IMR-90 (cell line): ENCODE data around the gene ZNF621. TPM values are rescaled to one million over a fixed set of nuclear protein-coding genes. Genes with fewer than 3 reads are reported as not detected.

ENCODE experiments used
- ATAC-seq: fragments of 200-7000 bp; cut with Tn5 transposase; 2 replicates; pipeline ENCODE4 v1.9.1; 2020; ENCODE audit warnings: low read depth, mild to moderate bottlenecking, moderate library complexity
- BruUV-seq: library from RNA; stranded (reverse); fragments of 400-500 nt; replicated peaks from 2 replicates; lab custom pipeline; 2021; lab: Mats Ljungman, UMichigan
- CTCF ChIA-PET: fragments of 300-600 bp; formaldehyde crosslinking; extraction: SDS; loops from one replicate; lab custom pipeline; 2021; ENCODE audit warnings: antibody characterized with exemption; lab: Yijun Ruan, JAX
- POLR2A ChIA-PET: fragments of 300-600 bp; sonication (Branson Sonifier 250); formaldehyde crosslinking; loops from one replicate; lab custom pipeline; 2022; ENCODE audit warnings: antibody characterized with exemption; ENCODE audit not compliant: unreplicated experiment; lab: Charles Lee
- DNase-seq: peaks from one replicate; pipeline ENCODE4 v3.0.0; 2013
- H2AFZ ChIP-seq: replicated peaks from 2 replicates; pipeline ENCODE3; 2013; ENCODE audit warnings: low read length, mild to moderate bottlenecking; ENCODE audit not compliant: poor library complexity
- H2AK5ac ChIP-seq: 2 replicates; pipeline ENCODE4 v1.6.1; 2013; ENCODE audit warnings: low read depth, low read length, inconsistent platforms
- H2AK9ac ChIP-seq: replicated peaks from 2 replicates; pipeline ENCODE3; 2013; ENCODE audit warnings: mild to moderate bottlenecking, low read depth, low read length, moderate library complexity; ENCODE audit not compliant: poor library complexity
- H2BK120ac ChIP-seq: 2 replicates; pipeline ENCODE4 v1.6.1; 2013; ENCODE audit warnings: low read depth, low read length, inconsistent platforms
- H2BK15ac ChIP-seq: 3 replicates; pipeline ENCODE4 v1.6.1; 2013; ENCODE audit warnings: low read depth, low read length, inconsistent platforms
- H2BK20ac ChIP-seq: 2 replicates; pipeline ENCODE4 v1.6.1; 2013; ENCODE audit warnings: low read depth, mild to moderate bottlenecking, inconsistent platforms, low read length, moderate library complexity
- H2BK5ac ChIP-seq: 2 replicates; pipeline ENCODE4 v1.6.1; 2013; ENCODE audit warnings: mild to moderate bottlenecking, low read depth, low read length, inconsistent platforms; ENCODE audit not compliant: poor library complexity, severe bottlenecking
- H3K14ac ChIP-seq: replicated peaks from 2 replicates; pipeline ENCODE4 v1.6.1; 2013; ENCODE audit warnings: low read depth, low read length, inconsistent platforms
- H3K18ac ChIP-seq: 2 replicates; pipeline ENCODE4 v1.6.1; 2013; ENCODE audit warnings: low read depth, low read length, control low read depth
- H3K23ac ChIP-seq: 2 replicates; pipeline ENCODE4 v1.6.1; 2013; ENCODE audit warnings: low read depth, low read length, inconsistent platforms
- H3K27ac ChIP-seq: 2 replicates; pipeline ENCODE4 v1.5.1; 2013; ENCODE audit warnings: mild to moderate bottlenecking, control low read depth, low read length; ENCODE audit not compliant: insufficient read depth
- H3K27me3 ChIP-seq: 2 replicates; pipeline ENCODE4 v1.6.1; 2013; ENCODE audit warnings: low read length; ENCODE audit not compliant: control insufficient read depth, insufficient read depth
- H3K36me3 ChIP-seq: 2 replicates; pipeline ENCODE4 v1.6.1; 2013; ENCODE audit warnings: low read length, mixed read lengths; ENCODE audit not compliant: control insufficient read depth, insufficient read depth
- H3K4ac ChIP-seq: 2 replicates; pipeline ENCODE4 v1.6.1; 2013; ENCODE audit warnings: low read depth, low read length, inconsistent platforms
- H3K4me1 ChIP-seq: 2 replicates; pipeline ENCODE4 v1.6.1; 2013; ENCODE audit warnings: low read length, mixed read lengths; ENCODE audit not compliant: control insufficient read depth, insufficient read depth
- H3K4me2 ChIP-seq: 2 replicates; pipeline ENCODE4 v1.6.1; 2013; ENCODE audit warnings: low read depth, mild to moderate bottlenecking, control low read depth, low read length, moderate library complexity
- H3K4me3 ChIP-seq: 2 replicates; pipeline ENCODE4 v1.5.1; 2013; ENCODE audit warnings: low read depth, mild to moderate bottlenecking, control low read depth, low read length, moderate library complexity; ENCODE audit not compliant: insufficient read depth
- H3K56ac ChIP-seq: 2 replicates; pipeline ENCODE4 v1.6.1; 2013; ENCODE audit warnings: low read length, inconsistent platforms; ENCODE audit not compliant: insufficient read depth; ENCODE audit errors: extremely low read depth
- H3K79me1 ChIP-seq, 2 experiments: 2 replicates each; pipeline ENCODE4 v1.6.1; 2013; ENCODE audit warnings: low read length in 2 of 2, inconsistent platforms in 1 of 2, low read depth in 1 of 2
- H3K9ac ChIP-seq: 2 replicates; pipeline ENCODE4 v1.6.1; 2013; ENCODE audit warnings: low read depth, low read length, control low read depth
- H3K9me1 ChIP-seq: 2 replicates; pipeline ENCODE4 v1.6.1; 2013; ENCODE audit warnings: low read length, inconsistent platforms; ENCODE audit not compliant: insufficient read depth
- H3K9me3 ChIP-seq: 2 replicates; pipeline ENCODE4 v1.6.1; 2013; ENCODE audit warnings: low read length; ENCODE audit not compliant: control insufficient read depth, insufficient read depth
- H4K20me1 ChIP-seq: 2 replicates; pipeline ENCODE4 v1.6.1; 2013; ENCODE audit warnings: low read length, inconsistent platforms; ENCODE audit not compliant: insufficient read depth
- H4K5ac ChIP-seq: 2 replicates; pipeline ENCODE4 v1.6.1; 2013; ENCODE audit warnings: mild to moderate bottlenecking, low read depth, low read length, control low read depth
- H4K8ac ChIP-seq, 2 experiments: 2 replicates each; pipeline ENCODE4 v1.6.1; 2013; ENCODE audit warnings: low read depth in 2 of 2, low read length in 2 of 2, control low read depth in 1 of 2, inconsistent platforms in 1 of 2
- H4K91ac ChIP-seq: 2 replicates; pipeline ENCODE4 v1.6.1; 2013; ENCODE audit warnings: low read depth, low read length, inconsistent platforms; ENCODE audit not compliant: insufficient read depth
- FOS ChIP-seq: fragments of 150-350 bp; IDR thresholded peaks from 2 replicates; pipeline ENCODE4 v1.6.1; 2016; ENCODE audit warnings: low read depth, low read length
- NFE2L2 ChIP-seq: fragments of 150-350 bp; IDR thresholded peaks from 2 replicates; pipeline ENCODE4 v1.6.1; 2016; ENCODE audit warnings: low read depth, mild to moderate bottlenecking, low read length
- RFX5 ChIP-seq: IDR thresholded peaks from 2 replicates; pipeline ENCODE4 v1.8.0; 2012; ENCODE audit warnings: low read depth, mild to moderate bottlenecking, low read length, moderate library complexity
- WGBS, 2 experiments: methylation state at CpG; one replicate each; pipeline versions ENCODE4 v1.1.5 to v1.1.7; 2013; ENCODE audit warnings: missing lambda C conversion rate in 2 of 2; ENCODE audit not compliant: insufficient read length in 1 of 2; ENCODE audit errors: extremely low coverage in 2 of 2; 5-methylcytosine and 5-hydroxymethylcytosine counted together
- dilution Hi-C: fragments of 300-500 bp; cut with HindIII; formaldehyde crosslinking; loops from one replicate; pipeline ENCODE4 v1.14.3; 2018; ENCODE audit warnings: low sequenced_read_pairs; ENCODE audit not compliant: unreplicated experiment
- in situ Hi-C: fragments of 300-500 bp; cut with MboI; formaldehyde crosslinking; loops from 3 replicates; pipeline ENCODE4 v1.14.3; 2019; ENCODE audit warnings: low sequenced_read_pairs, inconsistent platforms, mixed read lengths
- intact Hi-C: fragments of 100-400 bp; cut with micrococcal nuclease; formaldehyde crosslinking; loops from 2 replicates; pipeline ENCODE4 v1.10.0; 2022
- polyA plus RNA-seq, 3 experiments: library from polyadenylated mRNA; depleted of rRNA; stranded (reverse); fragments of >200 nt; gene quantifications; 2 replicates each; pipeline ENCODE4 v1.2.3, GENCODE V29; 2012; ENCODE audit warnings: low replicate concordance in 1 of 3
- total RNA-seq: library from RNA; depleted of rRNA; stranded (reverse); fragments of >200 nt; gene quantifications from 2 replicates; pipeline ENCODE4 v1.2.3, GENCODE V29; 2012

ZNF621 gene
- total and polyA plus RNA-seq, 2 of the 4 experiments (the other 2 are of a cell fraction) = 7.3 to 8.3 TPM

DNA sequence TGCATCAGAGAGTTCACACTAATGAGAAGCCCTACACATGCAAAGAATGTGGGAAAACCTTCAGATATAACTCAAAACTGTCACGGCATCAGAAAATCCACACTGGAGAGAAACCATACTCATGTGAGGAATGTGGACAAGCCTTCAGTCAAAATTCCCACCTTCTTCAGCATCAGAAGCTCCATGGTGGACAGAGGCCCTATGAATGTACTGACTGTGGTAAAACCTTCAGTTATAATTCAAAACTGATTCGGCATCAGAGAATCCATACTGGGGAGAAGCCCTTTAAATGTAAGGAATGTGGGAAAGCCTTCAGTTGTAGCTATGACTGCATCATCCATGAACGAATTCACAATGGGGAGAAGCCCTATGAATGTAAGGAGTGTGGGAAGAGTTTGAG, 37.6 kb upstream of the ZNF621 start:
- no TSS peak for BruUV-seq
- no peak overlapping the region for H3K4me3 ChIP-seq
- no peak overlapping the region for H3K9ac ChIP-seq
- no peak for TF ChIP-seq RFX5
- TF ChIP-seq NFE2L2 = no peak
- no peak for TF ChIP-seq FOS
- H4K91ac ChIP-seq = no peak overlapping the region
- 90% methylated on average over 2 of the region's 3 CpGs; no CpG with 5 or more reads in 1 of the 2 experiments for WGBS, 2 experiments
- H2BK5ac ChIP-seq = no peak overlapping the region
- ATAC-seq (no peak), DNase-seq (no peak)
- H4K8ac ChIP-seq = no peak overlapping the region
- CTCF ChIA-PET = interaction anchor here (0.6 kb wide), 1 partner anchor 1188 kb away, joined by 3 read pairs; no protein-coding TSS in a partner anchor
- H3K56ac ChIP-seq = no peak overlapping the region
- H4K20me1 ChIP-seq = no peaks in the 10 kb centered on the region
- H3K9me1 ChIP-seq = no peaks in the 10 kb centered on the region
- no peak overlapping the region for H3K27ac ChIP-seq
- H2BK120ac ChIP-seq = no peak overlapping the region
- in situ Hi-C loops (no loop called here), dilution Hi-C loops (no loop called here), intact Hi-C loops (no loop called here)
- H3K4me2 ChIP-seq = no peak overlapping the region
- H3K4me1 ChIP-seq = no peaks in the 10 kb centered on the region
- H3K23ac ChIP-seq = no peak overlapping the region
- H4K5ac ChIP-seq = no peak overlapping the region
- H2AK9ac ChIP-seq = no peak overlapping the region
- H3K27me3 ChIP-seq = no peaks in the 10 kb centered on the region
- H3K18ac ChIP-seq = no peak overlapping the region
- H2BK15ac ChIP-seq = no peak overlapping the region
- H3K14ac ChIP-seq = no peak overlapping the region
- H3K9me3 ChIP-seq = peaks cover 18% of the 10 kb centered on the region
- no peak overlapping the region for H2AFZ ChIP-seq
- no peak overlapping the region for H2AK5ac ChIP-seq
- POLR2A ChIA-PET = no interaction called here
- no peak overlapping the region for H3K4ac ChIP-seq
- no peaks in the 10 kb centered on the region for H3K79me1 ChIP-seq
- no peak overlapping the region for H2BK20ac ChIP-seq
- H3K36me3 ChIP-seq = peaks cover 27% of the 10 kb centered on the region
